ENCODE data around the gene RTL3.

DNA sequence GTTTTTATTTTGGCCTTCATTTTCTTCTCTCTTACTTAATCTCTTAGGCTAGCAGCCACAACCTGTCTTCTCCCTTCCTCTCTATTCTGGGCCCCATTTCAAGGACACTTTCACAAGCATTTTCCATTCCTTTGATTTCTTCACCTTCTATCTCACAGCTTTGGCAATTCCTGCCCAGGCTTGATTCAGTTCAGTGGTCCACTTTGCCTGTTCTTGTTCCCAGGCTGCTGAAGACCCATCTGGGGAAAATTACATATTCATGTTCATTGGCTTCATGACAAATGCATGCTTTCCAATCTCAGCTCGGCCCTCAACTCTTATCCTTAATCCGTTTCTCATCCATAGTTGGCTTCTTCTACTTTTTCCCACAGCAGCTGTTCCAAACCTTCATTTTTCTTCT is 49.7 kb upstream of the RTL3 start:
- TF ChIP-seq CTCF (IDR thresholded peaks at IDR 0.05; ENCODE audit: low read depth, low read length) = no peak
- TF ChIP-seq, protein P1, sequence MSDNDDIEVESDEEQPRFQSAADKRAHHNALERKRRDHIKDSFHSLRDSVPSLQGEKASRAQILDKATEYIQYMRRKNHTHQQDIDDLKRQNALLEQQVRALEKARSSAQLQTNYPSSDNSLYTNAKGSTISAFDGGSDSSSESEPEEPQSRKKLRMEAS (IDR thresholded peaks at IDR 0.05; ENCODE audit: low read depth, low read length) = no peak
- TF ChIP-seq POLR2A (IDR thresholded peaks at IDR 0.05; ENCODE audit: extremely low read depth, insufficient read length) = no peak

Measured in NB4 (cell line).